K562 (cell line): ENCODE results near the gene ZW10. TPM values are rescaled to one million over a fixed set of nuclear protein-coding genes. Genes with fewer than 3 reads are reported as not detected.

Experiments
- ATAC-seq: fragments of 200-7000 bp; cut with Tn5 transposase; 3 replicates; pipeline ENCODE4 v1.9.1; 2020; ENCODE audit warnings: moderate library complexity
- BruUV-seq: library from RNA; stranded (reverse); fragments of 400-500 nt; replicated peaks from 2 replicates; lab custom pipeline; 2021; lab: Mats Ljungman, UMichigan
- CTCF ChIA-PET: fragments of 300-600 bp; formaldehyde crosslinking; extraction: SDS; loops from one replicate; lab custom pipeline; 2021; ENCODE audit warnings: low intra/inter-chr PET ratio; lab: Yijun Ruan, JAX
- POLR2A ChIA-PET: fragments of 300-600, 350-650 bp; sonication (Branson Sonifier 250); formaldehyde crosslinking; extraction: SDS; loops from one replicate; lab custom pipeline; 2021; ENCODE audit warnings: antibody characterized with exemption, inconsistent platforms; lab: Yijun Ruan, JAX
- DNase-seq, 4 experiments: peaks; one replicate each; pipeline versions ENCODE4 v3.0.0 to v3.0.0-alpha.2; 2011 to 2018; ENCODE audit warnings: low spot score in 3 of 4, mixed read lengths in 3 of 4; ENCODE audit errors: extremely low read depth in 1 of 4
- FAIRE-seq: peaks from 2 replicates; lab custom pipeline; 2011; peaks lifted over from hg19 to GRCh38; lab: Jason Lieb, UNC
- H2AFZ ChIP-seq: 2 replicates; pipeline ENCODE4 v1.6.0; 2011; ENCODE audit warnings: low read depth, low read length, control low read depth, inconsistent platforms
- H3K27ac ChIP-seq: fragments of 200-600 bp; 3 replicates; pipeline ENCODE4 v1.8.0; 2011; ENCODE audit warnings: low read depth, mild to moderate bottlenecking, control low read depth, inconsistent platforms, low read length, moderate library complexity, mixed read lengths; ENCODE audit errors: extremely low read depth
- H3K27me3 ChIP-seq, 2 experiments: fragments of 300-600 bp in 1 of 2; 2 replicates in 1 of 2; 3 replicates in 1 of 2; pipeline versions ENCODE4 v1.6.0 to v1.8.0; 2011; ENCODE audit warnings: inconsistent platforms in 2 of 2, low read length in 2 of 2, mild to moderate bottlenecking in 1 of 2, mixed read lengths in 1 of 2, moderate library complexity in 1 of 2; ENCODE audit not compliant: control insufficient read depth in 2 of 2, insufficient read depth in 2 of 2
- H3K36me3 ChIP-seq: fragments of 300-600 bp; 3 replicates; pipeline ENCODE4 v1.8.0; 2011; ENCODE audit warnings: mild to moderate bottlenecking, low read length, inconsistent platforms; ENCODE audit not compliant: control insufficient read depth, insufficient read depth
- H3K4me1 ChIP-seq, 2 experiments: fragments of 200-600 bp in 1 of 2; replicated peaks in 1 of 2; 2 replicates in 1 of 2; 3 replicates in 1 of 2; pipeline versions ENCODE4 v1.5.1 to v1.8.0; 2011; ENCODE audit warnings: inconsistent platforms in 2 of 2, low read length in 2 of 2, mild to moderate bottlenecking in 1 of 2, mixed read lengths in 1 of 2, moderate library complexity in 1 of 2; ENCODE audit not compliant: control insufficient read depth in 2 of 2, insufficient read depth in 2 of 2
- H3K4me2 ChIP-seq: 2 replicates; pipeline ENCODE4 v1.6.1; 2011; ENCODE audit warnings: low read length, control low read depth, inconsistent platforms, mixed read lengths; ENCODE audit not compliant: insufficient read depth
- H3K4me3 ChIP-seq: fragments of 200-600 bp; sonication (generic), shearing (Covaris generic); 2 replicates; pipeline ENCODE4 v1.5.1; 2016; ENCODE audit warnings: control low read depth, inconsistent platforms
- H3K79me2 ChIP-seq: fragments of 200-600 bp; 3 replicates; pipeline ENCODE4 v1.8.0; 2011; ENCODE audit warnings: low read length, inconsistent platforms; ENCODE audit not compliant: control insufficient read depth, insufficient read depth
- H3K9ac ChIP-seq, 2 experiments: 2 replicates each; pipeline versions ENCODE4 v1.6.0 to v1.6.1; 2011; ENCODE audit warnings: low read depth in 2 of 2, low read length in 2 of 2, control low read depth in 1 of 2, inconsistent platforms in 1 of 2, mild to moderate bottlenecking in 1 of 2, mixed read lengths in 1 of 2; ENCODE audit not compliant: insufficient read depth in 1 of 2
- H3K9me1 ChIP-seq: one replicate; pipeline ENCODE4 v1.6.0; 2011; ENCODE audit warnings: inconsistent platforms, mild to moderate bottlenecking, low read length, moderate library complexity; ENCODE audit not compliant: control insufficient read depth, insufficient read depth
- H3K9me3 ChIP-seq: replicated peaks from 2 replicates; pipeline ENCODE4 v1.5.1; 2011; ENCODE audit warnings: low read depth, low read length, inconsistent platforms; ENCODE audit not compliant: control insufficient read depth, insufficient read depth
- H4K20me1 ChIP-seq: replicated peaks from 2 replicates; pipeline ENCODE4 v1.6.1; 2011; ENCODE audit warnings: low read length, inconsistent platforms, mixed read lengths; ENCODE audit not compliant: control insufficient read depth, insufficient read depth
- HDGF ChIP-seq: fragments of 450-650 bp; IDR thresholded peaks from 2 replicates; pipeline ENCODE4 v1.6.1; 2016
- NFYB ChIP-seq: IDR thresholded peaks from 2 replicates; pipeline ENCODE4 v1.6.1; 2011; ENCODE audit warnings: mild to moderate bottlenecking, moderate library complexity; ENCODE audit not compliant: insufficient read length; ENCODE audit errors: extremely low read depth
- ZNF551 ChIP-seq: fragments of 250-450 bp; sonication (Bioruptor Pico); IDR thresholded peaks from 2 replicates; pipeline ENCODE4 v1.5.0; 2021; ENCODE audit warnings: mild to moderate bottlenecking, moderate library complexity
- ZNF57 ChIP-seq: fragments of 450-650 bp; formaldehyde crosslinking; IDR thresholded peaks from 2 replicates; pipeline ENCODE4 v1.4.0; 2020; ENCODE audit warnings: mild to moderate bottlenecking, moderate library complexity
- in situ Hi-C: fragments of 300-500 bp; cut with MboI; formaldehyde crosslinking; loops from 4 replicates; pipeline ENCODE4 v1.15.0; 2018; ENCODE audit warnings: inconsistent platforms, mixed read lengths
- intact Hi-C: fragments of 100-400 bp; cut with micrococcal nuclease; formaldehyde crosslinking; loops from 2 replicates; pipeline ENCODE4 v1.14.2; 2022
- polyA plus RNA-seq, 8 experiments: library from polyadenylated mRNA; depleted of rRNA in 4 of 8; stranded (reverse) in 5 of 8; unstranded in 3 of 8; fragments of >200 nt; fragmentation: Nextera tagmentation in 2 of 8; fragmentation: Illumina TruSeq in 1 of 8; extraction: Ambion mirVana in 2 of 8; extraction: Trizol in 1 of 8; gene quantifications; 2 replicates each; pipeline versions ENCODE4 v1.2.1 to v1.2.3, GENCODE V29; 2011 to 2014; ENCODE audit warnings: inconsistent platforms in 1 of 8, missing spikeins in 1 of 8
- total RNA-seq, 7 experiments: library from RNA; depleted of rRNA in 6 of 7; stranded (reverse); fragments of >200 nt in 6 of 7; fragmentation: Illumina TruSeq in 2 of 7; extraction: Trizol in 2 of 7; gene quantifications; 2 replicates each; pipeline versions ENCODE4 v1.2.1 to v1.2.3, GENCODE V29; 2011 to 2021; ENCODE audit warnings: low replicate concordance in 1 of 7
- TF ChIP-seq, protein P1 (sequence below): fragments of 250-450 bp; sonication (Bioruptor Pico); IDR thresholded peaks from 2 replicates; pipeline ENCODE4 v1.5.1; 2021; ENCODE audit warnings: mild to moderate bottlenecking
- TF ChIP-seq, protein P2 (sequence below): fragments of 450-650 bp; formaldehyde crosslinking; IDR thresholded peaks from 2 replicates; pipeline ENCODE4 v1.4.0; 2022; ENCODE audit warnings: mild to moderate bottlenecking, moderate library complexity

ZW10 gene
- total and polyA plus RNA-seq, 9 of the 15 experiments (the other 6 are each of a cell fraction or from before 2014, with no cell fraction given), result 9.4 to 37.7 (median 25.0) TPM

- Histone ChIP-seq H3K27ac (no peak overlapping the region), H3K4me3 (no peak overlapping the region), H3K9me1 (no peaks in the 10 kb centered on the region), H3K9ac (no peak overlapping the region), H3K4me2 (no peak overlapping the region), H2AFZ (no peak overlapping the region), H3K36me3 (peaks cover 74% of the 10 kb centered on the region), H4K20me1 (no peaks in the 10 kb centered on the region), H3K79me2 (no peaks in the 10 kb centered on the region), H3K9me3 (no peaks in the 10 kb centered on the region), H3K4me1 (no peaks in the 10 kb centered on the region), H3K27me3 (no peaks in the 10 kb centered on the region)
- intact Hi-C loops (loop anchor here (1.0 to 10.0 kb wide), 2 partner anchors 169 to 456 kb away; partner anchors contain the start of gene HTR3A), in situ Hi-C loops (no loop called here)
- ATAC-seq (no peak), DNase-seq (no peak), FAIRE-seq (no peak)
- POLR2A ChIA-PET, result no interaction called here
- CTCF ChIA-PET, result interaction anchor here (0.6 kb wide), 1 partner anchor 67 kb away, joined by 3 read pairs; no protein-coding TSS in a partner anchor
- no TSS peak for BruUV-seq
- TF ChIP-seq ZNF57 (no peak), NFYB (no peak), ZNF551 (CRISPR knock-in tag) (no peak), HDGF (no peak)
- TF ChIP-seq, protein P1, sequence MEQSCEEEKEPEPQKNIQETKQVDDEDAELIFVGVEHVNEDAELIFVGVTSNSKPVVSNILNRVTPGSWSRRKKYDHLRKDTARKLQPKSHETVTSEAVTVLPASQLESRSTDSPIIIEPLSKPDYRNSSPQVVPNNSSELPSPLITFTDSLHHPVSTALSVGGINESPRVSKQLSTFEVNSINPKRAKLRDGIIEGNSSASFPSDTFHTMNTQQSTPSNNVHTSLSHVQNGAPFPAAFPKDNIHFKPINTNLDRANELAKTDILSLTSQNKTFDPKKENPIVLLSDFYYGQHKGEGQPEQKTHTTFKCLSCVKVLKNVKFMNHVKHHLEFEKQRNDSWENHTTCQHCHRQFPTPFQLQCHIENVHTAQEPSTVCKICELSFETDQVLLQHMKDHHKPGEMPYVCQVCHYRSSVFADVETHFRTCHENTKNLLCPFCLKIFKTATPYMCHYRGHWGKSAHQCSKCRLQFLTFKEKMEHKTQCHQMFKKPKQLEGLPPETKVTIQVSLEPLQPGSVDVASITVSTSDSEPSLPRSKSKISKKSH, result no peak
- TF ChIP-seq, protein P2, sequence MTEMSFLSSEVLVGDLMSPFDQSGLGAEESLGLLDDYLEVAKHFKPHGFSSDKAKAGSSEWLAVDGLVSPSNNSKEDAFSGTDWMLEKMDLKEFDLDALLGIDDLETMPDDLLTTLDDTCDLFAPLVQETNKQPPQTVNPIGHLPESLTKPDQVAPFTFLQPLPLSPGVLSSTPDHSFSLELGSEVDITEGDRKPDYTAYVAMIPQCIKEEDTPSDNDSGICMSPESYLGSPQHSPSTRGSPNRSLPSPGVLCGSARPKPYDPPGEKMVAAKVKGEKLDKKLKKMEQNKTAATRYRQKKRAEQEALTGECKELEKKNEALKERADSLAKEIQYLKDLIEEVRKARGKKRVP (CRISPR knock-in tag), result no peak
These were observed 32.1 kb upstream of the ZW10 start for GRCh38 chr11:113805640-113806039.
